ENCODE data around the gene CHCHD2. TPM values are rescaled to one million over a fixed set of nuclear protein-coding genes. Genes with fewer than 3 reads are reported as not detected.

The CHCHD2 gene
- total and polyA plus RNA-seq, 9 of the 15 experiments (the other 6 are each of a cell fraction or from before 2014, with no cell fraction given): 145 to 1,044 (median 648) TPM

DNA sequence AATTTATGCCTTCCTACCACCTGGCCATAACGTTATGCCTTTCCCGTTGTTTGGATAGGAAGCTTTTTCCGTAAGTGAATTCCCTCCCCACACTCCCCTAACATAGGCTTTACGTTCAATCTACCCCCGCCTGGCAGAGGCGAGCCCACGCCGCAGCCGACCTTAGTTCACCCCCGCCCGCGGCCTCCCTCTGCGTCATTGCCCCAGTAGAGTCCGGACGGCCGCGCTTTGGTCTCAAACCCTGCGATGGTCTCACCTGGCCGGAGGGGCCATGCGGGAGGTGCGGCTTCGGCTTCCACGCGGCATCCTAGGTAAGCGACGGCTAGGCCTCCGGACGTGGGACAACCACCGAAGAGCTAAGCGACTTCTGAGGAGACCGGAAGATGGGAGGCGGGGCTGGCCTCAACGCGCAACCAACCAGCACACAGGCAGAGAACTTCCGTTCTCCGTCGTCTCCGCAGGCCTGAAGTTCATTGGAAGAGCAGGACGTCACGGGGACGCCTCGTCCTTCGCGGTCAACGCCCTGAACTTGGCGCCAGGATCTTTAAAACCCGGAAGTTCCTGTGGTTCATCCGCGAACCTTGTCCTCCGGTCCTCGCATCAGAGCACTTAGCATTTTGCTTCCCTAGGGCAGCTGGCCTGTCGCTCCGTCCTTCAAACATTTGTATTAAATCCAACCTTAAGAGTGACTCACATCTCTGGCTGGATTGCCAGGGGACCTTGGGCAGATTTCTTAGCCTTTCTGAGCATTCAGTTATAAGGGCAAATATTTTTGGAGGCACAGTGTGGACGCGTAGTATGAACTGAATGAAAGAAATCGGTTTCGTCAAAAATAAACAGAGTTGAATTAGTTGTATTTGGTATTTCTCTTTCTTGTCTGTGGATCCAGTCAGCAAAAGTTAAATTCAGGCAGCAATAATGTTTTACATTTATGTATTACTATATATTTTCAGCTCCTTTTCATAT is at the start of gene CHCHD2 (continued):
- TF ChIP-seq, protein P1, sequence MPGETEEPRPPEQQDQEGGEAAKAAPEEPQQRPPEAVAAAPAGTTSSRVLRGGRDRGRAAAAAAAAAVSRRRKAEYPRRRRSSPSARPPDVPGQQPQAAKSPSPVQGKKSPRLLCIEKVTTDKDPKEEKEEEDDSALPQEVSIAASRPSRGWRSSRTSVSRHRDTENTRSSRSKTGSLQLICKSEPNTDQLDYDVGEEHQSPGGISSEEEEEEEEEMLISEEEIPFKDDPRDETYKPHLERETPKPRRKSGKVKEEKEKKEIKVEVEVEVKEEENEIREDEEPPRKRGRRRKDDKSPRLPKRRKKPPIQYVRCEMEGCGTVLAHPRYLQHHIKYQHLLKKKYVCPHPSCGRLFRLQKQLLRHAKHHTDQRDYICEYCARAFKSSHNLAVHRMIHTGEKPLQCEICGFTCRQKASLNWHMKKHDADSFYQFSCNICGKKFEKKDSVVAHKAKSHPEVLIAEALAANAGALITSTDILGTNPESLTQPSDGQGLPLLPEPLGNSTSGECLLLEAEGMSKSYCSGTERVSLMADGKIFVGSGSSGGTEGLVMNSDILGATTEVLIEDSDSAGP (CRISPR knock-in tag; IDR thresholded peaks at IDR 0.05): no peak
- TF ChIP-seq ZNF174 (CRISPR knock-in tag; IDR thresholded peaks at IDR 0.05) (no peak), PHF20 (IDR thresholded peaks at IDR 0.05; ENCODE audit: partially characterized antibody) (peak; percentile 76), ZFX (CRISPR knock-in tag; IDR thresholded peaks at IDR 0.05) (peak; percentile 98), ZNF274 (IDR thresholded peaks at IDR 0.05; ENCODE audit: borderline replicate concordance, low read depth, low read length) (no peak), ZFP36 (IDR thresholded peaks at IDR 0.05; ENCODE audit: low read depth, low read length, partially characterized antibody) (no peak), MTA1 (IDR thresholded peaks at IDR 0.05; ENCODE audit: borderline replicate concordance) (no peak), NR2C1 (IDR thresholded peaks at IDR 0.05) (peak; percentile 83), NR2C1 (tag; IDR thresholded peaks at IDR 0.05) (peak; percentile 88), ZNF436 (CRISPR knock-in tag; IDR thresholded peaks at IDR 0.05) (no peak), HNRNPUL1 (IDR thresholded peaks at IDR 0.05; ENCODE audit: low read length) (no peak), CBFA2T3 (IDR thresholded peaks at IDR 0.05) (no peak), NUFIP1 (IDR thresholded peaks at IDR 0.05; ENCODE audit: partially characterized antibody) (no peak), GATAD2A (IDR thresholded peaks at IDR 0.05) (no peak)
- TF ChIP-seq, protein P2, sequence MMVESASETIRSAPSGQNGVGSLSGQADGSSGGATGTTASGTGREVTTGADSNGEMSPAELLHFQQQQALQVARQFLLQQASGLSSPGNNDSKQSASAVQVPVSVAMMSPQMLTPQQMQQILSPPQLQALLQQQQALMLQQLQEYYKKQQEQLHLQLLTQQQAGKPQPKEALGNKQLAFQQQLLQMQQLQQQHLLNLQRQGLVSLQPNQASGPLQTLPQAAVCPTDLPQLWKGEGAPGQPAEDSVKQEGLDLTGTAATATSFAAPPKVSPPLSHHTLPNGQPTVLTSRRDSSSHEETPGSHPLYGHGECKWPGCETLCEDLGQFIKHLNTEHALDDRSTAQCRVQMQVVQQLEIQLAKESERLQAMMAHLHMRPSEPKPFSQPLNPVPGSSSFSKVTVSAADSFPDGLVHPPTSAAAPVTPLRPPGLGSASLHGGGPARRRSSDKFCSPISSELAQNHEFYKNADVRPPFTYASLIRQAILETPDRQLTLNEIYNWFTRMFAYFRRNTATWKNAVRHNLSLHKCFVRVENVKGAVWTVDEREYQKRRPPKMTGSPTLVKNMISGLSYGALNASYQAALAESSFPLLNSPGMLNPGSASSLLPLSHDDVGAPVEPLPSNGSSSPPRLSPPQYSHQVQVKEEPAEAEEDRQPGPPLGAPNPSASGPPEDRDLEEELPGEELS (CRISPR knock-in tag; IDR thresholded peaks at IDR 0.05; ENCODE audit: borderline replicate concordance): no peak
- TF ChIP-seq, protein P3, sequence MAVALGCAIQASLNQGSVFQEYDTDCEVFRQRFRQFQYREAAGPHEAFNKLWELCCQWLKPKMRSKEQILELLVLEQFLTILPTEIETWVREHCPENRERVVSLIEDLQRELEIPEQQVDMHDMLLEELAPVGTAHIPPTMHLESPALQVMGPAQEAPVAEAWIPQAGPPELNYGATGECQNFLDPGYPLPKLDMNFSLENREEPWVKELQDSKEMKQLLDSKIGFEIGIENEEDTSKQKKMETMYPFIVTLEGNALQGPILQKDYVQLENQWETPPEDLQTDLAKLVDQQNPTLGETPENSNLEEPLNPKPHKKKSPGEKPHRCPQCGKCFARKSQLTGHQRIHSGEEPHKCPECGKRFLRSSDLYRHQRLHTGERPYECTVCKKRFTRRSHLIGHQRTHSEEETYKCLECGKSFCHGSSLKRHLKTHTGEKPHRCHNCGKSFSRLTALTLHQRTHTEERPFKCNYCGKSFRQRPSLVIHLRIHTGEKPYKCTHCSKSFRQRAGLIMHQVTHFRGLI (CRISPR knock-in tag; IDR thresholded peaks at IDR 0.05): no peak
- TF ChIP-seq, protein P4, sequence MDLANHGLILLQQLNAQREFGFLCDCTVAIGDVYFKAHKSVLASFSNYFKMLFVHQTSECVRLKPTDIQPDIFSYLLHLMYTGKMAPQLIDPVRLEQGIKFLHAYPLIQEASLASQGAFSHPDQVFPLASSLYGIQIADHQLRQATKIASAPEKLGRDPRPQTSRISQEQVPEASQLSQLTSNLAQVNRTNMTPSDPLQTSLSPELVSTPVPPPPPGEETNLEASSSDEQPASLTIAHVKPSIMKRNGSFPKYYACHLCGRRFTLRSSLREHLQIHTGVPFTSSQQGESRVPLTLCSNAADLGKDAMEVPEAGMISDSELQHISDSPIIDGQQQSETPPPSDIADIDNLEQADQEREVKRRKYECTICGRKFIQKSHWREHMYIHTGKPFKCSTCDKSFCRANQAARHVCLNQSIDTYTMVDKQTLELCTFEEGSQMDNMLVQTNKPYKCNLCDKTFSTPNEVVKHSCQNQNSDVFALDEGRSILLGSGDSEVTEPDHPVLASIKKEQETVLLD (IDR thresholded peaks at IDR 0.05): no peak
- TF ChIP-seq, protein P5, sequence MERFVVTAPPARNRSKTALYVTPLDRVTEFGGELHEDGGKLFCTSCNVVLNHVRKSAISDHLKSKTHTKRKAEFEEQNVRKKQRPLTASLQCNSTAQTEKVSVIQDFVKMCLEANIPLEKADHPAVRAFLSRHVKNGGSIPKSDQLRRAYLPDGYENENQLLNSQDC (CRISPR knock-in tag; IDR thresholded peaks at IDR 0.05): no peak
- TF ChIP-seq, protein P6, sequence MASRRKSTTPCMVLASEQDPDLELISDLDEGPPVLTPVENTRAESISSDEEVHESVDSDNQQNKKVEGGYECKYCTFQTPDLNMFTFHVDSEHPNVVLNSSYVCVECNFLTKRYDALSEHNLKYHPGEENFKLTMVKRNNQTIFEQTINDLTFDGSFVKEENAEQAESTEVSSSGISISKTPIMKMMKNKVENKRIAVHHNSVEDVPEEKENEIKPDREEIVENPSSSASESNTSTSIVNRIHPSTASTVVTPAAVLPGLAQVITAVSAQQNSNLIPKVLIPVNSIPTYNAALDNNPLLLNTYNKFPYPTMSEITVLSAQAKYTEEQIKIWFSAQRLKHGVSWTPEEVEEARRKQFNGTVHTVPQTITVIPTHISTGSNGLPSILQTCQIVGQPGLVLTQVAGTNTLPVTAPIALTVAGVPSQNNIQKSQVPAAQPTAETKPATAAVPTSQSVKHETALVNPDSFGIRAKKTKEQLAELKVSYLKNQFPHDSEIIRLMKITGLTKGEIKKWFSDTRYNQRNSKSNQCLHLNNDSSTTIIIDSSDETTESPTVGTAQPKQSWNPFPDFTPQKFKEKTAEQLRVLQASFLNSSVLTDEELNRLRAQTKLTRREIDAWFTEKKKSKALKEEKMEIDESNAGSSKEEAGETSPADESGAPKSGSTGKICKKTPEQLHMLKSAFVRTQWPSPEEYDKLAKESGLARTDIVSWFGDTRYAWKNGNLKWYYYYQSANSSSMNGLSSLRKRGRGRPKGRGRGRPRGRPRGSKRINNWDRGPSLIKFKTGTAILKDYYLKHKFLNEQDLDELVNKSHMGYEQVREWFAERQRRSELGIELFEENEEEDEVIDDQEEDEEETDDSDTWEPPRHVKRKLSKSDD (conservative IDR thresholded peaks at IDR 0.05; ENCODE audit: low read length): no peak

Measured in K562 (cell line).